ENCODE measurements around the gene MEG3.

Gene MEG3

DNA sequence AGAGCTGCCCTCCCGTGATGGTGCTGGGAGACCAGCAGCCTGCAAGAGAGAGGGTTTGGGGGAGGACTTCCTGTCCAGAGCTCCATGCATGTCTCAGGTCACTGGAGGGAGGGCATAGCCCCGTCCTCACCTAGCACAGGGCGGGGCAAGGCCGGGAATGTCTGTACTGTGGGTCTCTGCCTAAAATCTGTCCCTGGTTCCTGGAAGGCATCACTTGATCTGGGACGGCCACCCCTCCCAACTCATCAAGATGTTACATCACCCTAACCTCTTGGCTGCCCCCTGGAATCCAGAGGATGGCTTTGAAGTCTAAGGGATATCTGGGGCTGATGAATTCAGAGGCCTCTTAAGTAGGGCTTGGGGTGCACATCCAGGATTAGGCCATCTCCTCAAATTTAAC, 37.0 kb upstream of the MEG3 start:
- no peak for FAIRE-seq
- TF ChIP-seq, protein P1, sequence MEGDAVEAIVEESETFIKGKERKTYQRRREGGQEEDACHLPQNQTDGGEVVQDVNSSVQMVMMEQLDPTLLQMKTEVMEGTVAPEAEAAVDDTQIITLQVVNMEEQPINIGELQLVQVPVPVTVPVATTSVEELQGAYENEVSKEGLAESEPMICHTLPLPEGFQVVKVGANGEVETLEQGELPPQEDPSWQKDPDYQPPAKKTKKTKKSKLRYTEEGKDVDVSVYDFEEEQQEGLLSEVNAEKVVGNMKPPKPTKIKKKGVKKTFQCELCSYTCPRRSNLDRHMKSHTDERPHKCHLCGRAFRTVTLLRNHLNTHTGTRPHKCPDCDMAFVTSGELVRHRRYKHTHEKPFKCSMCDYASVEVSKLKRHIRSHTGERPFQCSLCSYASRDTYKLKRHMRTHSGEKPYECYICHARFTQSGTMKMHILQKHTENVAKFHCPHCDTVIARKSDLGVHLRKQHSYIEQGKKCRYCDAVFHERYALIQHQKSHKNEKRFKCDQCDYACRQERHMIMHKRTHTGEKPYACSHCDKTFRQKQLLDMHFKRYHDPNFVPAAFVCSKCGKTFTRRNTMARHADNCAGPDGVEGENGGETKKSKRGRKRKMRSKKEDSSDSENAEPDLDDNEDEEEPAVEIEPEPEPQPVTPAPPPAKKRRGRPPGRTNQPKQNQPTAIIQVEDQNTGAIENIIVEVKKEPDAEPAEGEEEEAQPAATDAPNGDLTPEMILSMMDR (IDR thresholded peaks at IDR 0.05; ENCODE audit: insufficient read depth, missing control alignments): no peak
- no peak for DNase-seq (ENCODE audit: insufficient read length, low spot score)

DNA sequence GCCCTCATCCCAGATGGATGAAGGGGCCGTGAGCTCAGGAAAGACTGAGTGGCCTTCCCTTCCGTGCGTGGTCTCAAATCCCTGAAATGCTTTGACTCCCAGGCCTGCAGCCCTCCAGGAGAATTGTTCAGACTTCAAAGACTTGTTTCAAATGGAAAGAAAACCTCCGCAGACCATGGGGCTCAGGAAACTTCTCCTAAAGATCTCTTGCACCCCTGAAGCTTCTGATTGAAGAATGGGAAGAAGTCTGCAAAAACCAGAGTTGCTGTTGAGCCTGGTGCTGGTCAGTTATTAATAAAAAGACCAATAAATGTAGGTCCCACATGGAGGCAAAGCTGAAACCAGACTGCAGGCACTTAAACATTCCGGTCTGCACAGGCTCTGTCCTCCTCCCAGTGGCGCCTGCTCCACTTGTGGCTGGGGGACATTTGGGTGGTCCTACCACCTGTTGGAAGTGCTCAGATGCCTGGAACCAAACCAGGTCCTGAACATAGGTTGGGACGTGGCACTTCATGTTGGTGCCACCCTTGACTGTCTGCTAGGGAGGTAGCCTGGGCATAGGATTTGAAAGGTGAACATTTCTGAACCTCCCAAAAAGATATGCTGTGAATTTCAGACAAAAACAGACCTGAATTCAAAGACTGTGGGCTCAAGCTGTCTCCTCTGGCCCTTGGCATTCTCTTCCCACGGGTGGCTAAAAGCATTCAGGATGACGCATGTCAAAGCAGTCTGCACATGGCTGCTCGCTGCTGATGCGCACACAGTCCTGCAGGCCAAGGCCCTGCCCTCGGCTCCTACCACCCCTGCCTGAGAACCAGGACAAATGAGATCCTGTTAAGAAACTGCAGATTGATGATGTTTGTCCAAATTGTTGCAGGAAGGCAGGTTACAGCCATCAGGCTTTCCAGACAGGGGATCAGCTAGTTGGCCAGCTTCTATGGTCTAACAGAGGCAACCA, 36.2 kb upstream of the MEG3 start:
- no peak for FAIRE-seq
- DNase-seq (ENCODE audit: insufficient read length, low spot score): no peak
- TF ChIP-seq, protein P1 (IDR thresholded peaks at IDR 0.05; ENCODE audit: insufficient read depth, missing control alignments): no peak

DNA sequence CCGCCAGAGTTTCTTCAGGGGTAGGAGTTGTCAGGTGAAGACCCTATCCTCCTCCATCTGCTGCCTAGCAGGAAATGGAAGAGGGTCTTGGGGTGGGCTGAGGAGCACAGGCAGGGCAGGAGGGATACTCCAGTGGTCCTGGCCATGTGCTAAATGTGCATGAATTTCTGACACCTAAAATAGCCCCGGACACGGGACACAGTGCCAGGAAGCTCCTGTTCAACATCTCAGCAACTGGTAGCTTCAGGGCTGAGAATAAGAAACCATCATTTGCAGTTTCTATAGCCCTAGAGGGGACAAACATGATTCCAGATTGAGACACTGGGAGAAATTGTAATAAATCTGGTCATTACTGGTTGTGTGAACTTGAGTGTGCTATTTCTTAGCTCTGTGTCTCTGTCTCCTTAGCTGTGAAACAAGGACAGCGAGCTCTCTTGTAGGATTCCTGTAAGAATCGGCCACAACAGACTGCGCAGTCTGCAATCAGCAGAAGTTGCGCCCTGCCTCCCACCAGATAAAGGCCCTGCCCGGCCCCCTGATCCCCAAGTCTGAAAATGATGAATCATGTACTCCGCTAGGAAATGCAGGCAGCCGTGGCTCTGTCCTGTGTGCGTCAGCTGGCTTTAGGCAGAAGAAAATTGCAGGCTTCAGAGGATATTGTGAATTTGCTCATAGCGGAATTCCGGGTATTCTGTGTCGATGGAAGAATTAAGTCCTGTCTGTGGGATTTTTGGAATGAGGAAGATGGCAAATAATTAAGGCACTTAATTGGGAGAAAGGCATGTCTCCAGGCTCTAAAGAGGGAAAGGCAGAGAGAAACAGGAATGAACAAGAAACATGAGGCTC, 35.2 kb upstream of the MEG3 start:
- no peak for DNase-seq (ENCODE audit: insufficient read length, low spot score)
- TF ChIP-seq, protein P1 (IDR thresholded peaks at IDR 0.05; ENCODE audit: insufficient read depth, missing control alignments): no peak
- no peak for FAIRE-seq

DNA sequence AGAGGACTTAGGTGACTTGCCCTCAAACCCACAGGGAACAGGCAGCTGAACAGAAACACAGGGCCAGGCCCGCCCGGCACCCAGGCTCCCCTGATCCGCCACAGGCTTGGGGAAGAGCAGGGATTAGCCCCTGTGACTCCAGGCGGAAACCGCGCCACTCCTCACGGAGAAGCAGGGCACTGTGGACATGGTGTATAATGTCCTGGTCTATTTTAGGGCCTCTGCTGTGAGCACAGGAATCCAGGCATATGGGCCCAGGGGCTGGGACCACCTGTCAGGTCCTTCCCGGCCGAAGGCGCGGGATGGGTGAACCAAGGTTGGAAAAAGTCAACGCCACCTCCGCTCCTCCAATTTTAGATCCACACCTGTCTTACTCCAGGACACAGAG, 34.6 kb upstream of the MEG3 start:
- DNase-seq (ENCODE audit: insufficient read length, low spot score) (no peak), FAIRE-seq (no peak)
- TF ChIP-seq, protein P1 (IDR thresholded peaks at IDR 0.05; ENCODE audit: insufficient read depth, missing control alignments): no peak

DNA sequence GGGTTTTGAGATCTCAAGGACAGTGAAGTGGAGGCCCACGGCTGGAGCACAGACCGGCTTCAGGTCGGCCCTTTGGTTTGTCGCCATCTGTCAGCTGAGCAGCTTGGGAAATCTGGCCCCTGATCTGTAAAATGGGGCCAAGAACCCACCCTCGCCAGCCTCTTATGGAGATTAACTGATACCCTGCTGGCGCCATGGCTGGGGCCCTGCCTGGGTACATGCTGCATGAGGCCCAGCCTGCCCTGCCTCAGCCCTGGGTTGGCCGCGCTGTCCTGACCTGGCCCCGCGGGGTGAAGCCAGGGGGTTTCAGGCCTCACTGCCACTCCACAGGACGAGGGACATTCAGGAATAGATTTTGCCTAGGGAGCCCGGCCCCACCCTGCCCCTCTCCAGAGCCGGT, 33.9 kb upstream of the MEG3 start:
- DNase-seq (ENCODE audit: insufficient read length, low spot score) (no peak), FAIRE-seq (no peak)
- TF ChIP-seq, protein P1 (IDR thresholded peaks at IDR 0.05; ENCODE audit: insufficient read depth, missing control alignments): no peak

DNA sequence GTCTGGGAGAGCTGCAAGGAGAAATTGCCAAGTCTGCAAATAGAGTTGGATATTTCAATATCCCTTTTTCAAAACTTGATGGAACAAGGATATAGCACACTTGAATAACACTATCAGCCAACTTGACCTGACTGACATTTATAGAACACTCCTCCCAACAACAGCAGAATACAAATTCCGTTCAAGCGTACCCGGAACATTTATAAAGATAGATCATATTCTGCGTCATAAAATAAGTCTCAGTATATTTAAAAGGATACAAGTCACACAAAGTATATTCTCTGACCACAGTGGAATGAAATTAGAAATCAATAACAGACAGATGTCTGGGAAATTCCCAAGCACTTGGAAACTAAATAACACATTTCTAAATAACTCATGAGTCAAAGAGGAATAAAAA, 29.0 kb upstream of the MEG3 start:
- TF ChIP-seq, protein P1 (IDR thresholded peaks at IDR 0.05; ENCODE audit: insufficient read depth, missing control alignments): no peak
- DNase-seq (ENCODE audit: insufficient read length, low spot score) (no peak), FAIRE-seq (no peak)

Data from D721Med (cell line).